Left lung (tissue), 10 donors: ENCODE results near the gene RLN1. TPM values are rescaled to one million over a fixed set of nuclear protein-coding genes. Genes with fewer than 3 reads are reported as not detected.
"Not testable (repeated sequence)": the region's sequence is repeated elsewhere in the genome, so short reads cannot be mapped to it uniquely, and the experiment has no call there.

Experiments used
- ATAC-seq: fragments of 200-7000 bp; cut with Tn5 transposase; one replicate; pipeline ENCODE4 v1.9.1; 2020; ENCODE audit warnings: moderate library complexity
- DNase-seq, 4 donors: peaks; one replicate each; pipeline ENCODE4 v3.0.0-alpha.2; 2013 to 2020
- H3K27ac ChIP-seq, 2 donors: fragments of 200-600 bp; sonication (generic) in 1 of 2; one replicate each; pipeline versions ENCODE4 v1.5.0 to v1.8.0; 2020 to 2021
- H3K27me3 ChIP-seq, 2 donors: fragments of 200-600 bp; sonication (generic) in 1 of 2; one replicate each; pipeline versions ENCODE4 v1.5.0 to v1.8.0; 2020 to 2021
- H3K36me3 ChIP-seq, 2 donors: fragments of 200-600 bp; sonication (generic) in 1 of 2; one replicate each; pipeline versions ENCODE4 v1.5.0 to v1.8.0; 2020 to 2021
- H3K4me1 ChIP-seq, 2 donors: fragments of 200-600 bp; one replicate each; pipeline ENCODE4 v1.8.0; 2021
- H3K4me3 ChIP-seq, 2 donors: fragments of 200-600 bp; sonication (generic) in 1 of 2; one replicate each; pipeline versions ENCODE4 v1.5.0 to v1.8.0; 2020 to 2021; ENCODE audit warnings: mild to moderate bottlenecking in 1 of 2
- H3K9me3 ChIP-seq, 2 donors: fragments of 200-600 bp; sonication (generic) in 1 of 2; one replicate each; pipeline versions ENCODE4 v1.5.0 to v1.8.0; 2020 to 2021
- intact Hi-C, 2 donors: fragments of 100-400 bp; cut with DNase I; formaldehyde crosslinking; loops; one replicate each; pipeline versions ENCODE4 v1.11.2 to v1.14.2; 2022
- polyA plus RNA-seq, 6 donors: library from polyadenylated mRNA; unstranded; fragments of 120-200 nt; gene quantifications; one replicate each; pipeline ENCODE4 v1.2.1, GENCODE V29; 2013; ENCODE audit not compliant: insufficient read length in 6 of 6
- total RNA-seq, 2 donors: library from RNA; stranded (reverse); fragmentation: NEBNext Ultra II Directional; extraction: Animal tissue kit (Norgen Biotek cat#: 25700); gene quantifications; one replicate each; pipeline ENCODE4 v1.2.1, GENCODE V29; 2021
- TF ChIP-seq, protein P1 (sequence below), 2 donors: fragments of 200-600 bp; sonication (generic) in 1 of 2; IDR thresholded peaks; one replicate each; pipeline versions ENCODE4 v1.5.0 to v1.8.0; 2021; ENCODE audit warnings: antibody characterized with exemption in 2 of 2
- donor health status: DM: no; HTN: yes; CAD: no.
- donor health status: DM: no; HTN: no; CAD: no.

The RLN1 gene
- total and polyA plus RNA-seq, 8 donors = 0.42 to 1.7 (median 0.64) TPM

DNA sequence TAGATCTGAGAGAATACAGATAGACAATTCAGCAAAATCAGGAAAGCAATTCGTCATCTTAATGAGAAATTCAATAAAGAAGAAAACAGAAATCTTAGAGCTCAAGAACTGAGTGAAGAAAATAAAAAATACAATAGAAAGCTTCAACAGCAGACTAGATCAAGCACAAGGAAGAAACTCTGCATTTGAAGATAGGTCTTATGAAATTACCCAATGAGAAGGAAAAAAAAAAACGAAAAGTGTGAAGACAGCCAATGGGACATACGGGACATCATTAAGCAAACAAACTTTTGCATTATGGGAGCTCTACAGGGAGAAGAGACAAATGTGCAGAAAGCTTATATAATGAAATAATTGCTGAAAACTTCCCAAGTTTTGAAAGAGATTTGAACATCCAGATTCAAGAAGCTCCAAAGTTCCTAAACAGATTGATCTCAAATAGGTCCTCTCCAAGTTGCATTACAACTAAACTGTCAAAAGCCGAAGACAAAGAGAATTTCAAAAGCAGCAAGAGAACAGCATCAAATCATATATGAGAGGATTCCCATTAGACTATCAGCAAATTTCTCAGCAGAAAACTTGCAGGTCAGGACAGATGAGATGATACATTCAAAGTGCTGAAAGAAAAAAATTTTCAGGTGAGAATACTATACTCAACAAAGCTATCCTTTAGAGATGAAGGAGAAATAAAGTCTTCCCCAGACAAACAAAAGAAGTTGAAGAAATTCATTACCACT is 24.3 kb downstream of the RLN1 start:
- intact Hi-C loops = no loop called here
- Histone ChIP-seq H3K27me3 (no peaks in the 10 kb centered on the region), H3K36me3 (no peaks in the 10 kb centered on the region), H3K4me3 (no peak overlapping the region), H3K27ac (no peak overlapping the region), H3K4me1 (no peaks in the 10 kb centered on the region), H3K9me3 (peaks cover 0 to 25% of the 10 kb centered on the region in 2 donors)
- TF ChIP-seq, protein P1, sequence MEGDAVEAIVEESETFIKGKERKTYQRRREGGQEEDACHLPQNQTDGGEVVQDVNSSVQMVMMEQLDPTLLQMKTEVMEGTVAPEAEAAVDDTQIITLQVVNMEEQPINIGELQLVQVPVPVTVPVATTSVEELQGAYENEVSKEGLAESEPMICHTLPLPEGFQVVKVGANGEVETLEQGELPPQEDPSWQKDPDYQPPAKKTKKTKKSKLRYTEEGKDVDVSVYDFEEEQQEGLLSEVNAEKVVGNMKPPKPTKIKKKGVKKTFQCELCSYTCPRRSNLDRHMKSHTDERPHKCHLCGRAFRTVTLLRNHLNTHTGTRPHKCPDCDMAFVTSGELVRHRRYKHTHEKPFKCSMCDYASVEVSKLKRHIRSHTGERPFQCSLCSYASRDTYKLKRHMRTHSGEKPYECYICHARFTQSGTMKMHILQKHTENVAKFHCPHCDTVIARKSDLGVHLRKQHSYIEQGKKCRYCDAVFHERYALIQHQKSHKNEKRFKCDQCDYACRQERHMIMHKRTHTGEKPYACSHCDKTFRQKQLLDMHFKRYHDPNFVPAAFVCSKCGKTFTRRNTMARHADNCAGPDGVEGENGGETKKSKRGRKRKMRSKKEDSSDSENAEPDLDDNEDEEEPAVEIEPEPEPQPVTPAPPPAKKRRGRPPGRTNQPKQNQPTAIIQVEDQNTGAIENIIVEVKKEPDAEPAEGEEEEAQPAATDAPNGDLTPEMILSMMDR (IDR thresholded peaks at IDR 0.05) = no peak
- DNase-seq (no peak), ATAC-seq (no peak)

DNA sequence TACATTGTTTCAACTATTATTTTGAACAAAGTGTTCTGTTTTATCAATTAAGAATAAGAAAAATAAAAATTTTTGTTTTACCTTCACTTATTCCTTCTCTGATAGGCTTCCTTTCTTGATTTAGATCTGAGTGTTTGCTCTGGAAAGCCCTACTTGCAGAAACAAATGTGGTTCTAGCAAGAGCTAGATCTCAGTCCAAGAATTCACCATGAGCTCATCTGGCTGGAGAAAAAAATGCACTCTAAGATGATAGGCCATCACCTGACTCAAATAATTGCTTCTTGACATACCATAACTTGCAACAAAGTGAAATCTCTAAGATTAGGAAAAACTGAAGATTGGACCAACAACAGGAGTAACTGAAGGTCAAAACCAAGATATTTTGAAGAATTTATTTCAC is 28.8 kb downstream of the RLN1 start:
- Histone ChIP-seq H3K4me3 (no peak overlapping the region), H3K27me3 (no peaks in the 10 kb centered on the region), H3K27ac (no peak overlapping the region), H3K4me1 (no peaks in the 10 kb centered on the region), H3K36me3 (no peaks in the 10 kb centered on the region), H3K9me3 (peaks cover 0 to 17% of the 10 kb centered on the region in 2 donors)
- TF ChIP-seq, protein P1 (IDR thresholded peaks at IDR 0.05) = no peak
- ATAC-seq = peak; percentile 70
- intact Hi-C loops = no loop called here
- no peak for DNase-seq

DNA sequence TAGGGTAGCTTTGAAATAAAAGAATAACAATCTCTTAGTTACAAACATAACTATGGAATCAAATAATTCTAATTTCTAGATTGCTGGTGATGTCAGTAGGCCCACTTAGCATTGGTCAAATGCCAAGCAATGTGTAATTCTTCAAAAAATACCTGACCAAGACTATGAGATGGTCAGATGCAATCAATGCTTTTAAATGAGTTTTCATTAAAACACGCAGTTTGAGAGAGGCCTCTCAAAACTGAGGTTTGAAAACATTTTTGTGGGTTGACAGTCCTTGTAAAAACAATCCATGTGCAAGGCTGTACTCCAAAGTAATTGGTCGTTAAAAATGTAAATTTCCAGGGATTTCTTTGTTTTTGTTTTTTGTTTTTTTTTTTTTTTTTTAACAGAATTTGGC is 33.9 kb downstream of the RLN1 start:
- ATAC-seq (no peak), DNase-seq (no peak)
- H3K36me3 ChIP-seq = no peaks in the 10 kb centered on the region
- H3K9me3 ChIP-seq = no peaks in the 10 kb centered on the region
- no peaks in the 10 kb centered on the region for H3K4me1 ChIP-seq
- H3K27me3 ChIP-seq = peaks cover 0 to 4% of the 10 kb centered on the region in 2 donors
- no peak overlapping the region for H3K4me3 ChIP-seq
- no peak overlapping the region for H3K27ac ChIP-seq
- TF ChIP-seq, protein P1 (IDR thresholded peaks at IDR 0.05) = no peak
- intact Hi-C loops = no loop called here

DNA sequence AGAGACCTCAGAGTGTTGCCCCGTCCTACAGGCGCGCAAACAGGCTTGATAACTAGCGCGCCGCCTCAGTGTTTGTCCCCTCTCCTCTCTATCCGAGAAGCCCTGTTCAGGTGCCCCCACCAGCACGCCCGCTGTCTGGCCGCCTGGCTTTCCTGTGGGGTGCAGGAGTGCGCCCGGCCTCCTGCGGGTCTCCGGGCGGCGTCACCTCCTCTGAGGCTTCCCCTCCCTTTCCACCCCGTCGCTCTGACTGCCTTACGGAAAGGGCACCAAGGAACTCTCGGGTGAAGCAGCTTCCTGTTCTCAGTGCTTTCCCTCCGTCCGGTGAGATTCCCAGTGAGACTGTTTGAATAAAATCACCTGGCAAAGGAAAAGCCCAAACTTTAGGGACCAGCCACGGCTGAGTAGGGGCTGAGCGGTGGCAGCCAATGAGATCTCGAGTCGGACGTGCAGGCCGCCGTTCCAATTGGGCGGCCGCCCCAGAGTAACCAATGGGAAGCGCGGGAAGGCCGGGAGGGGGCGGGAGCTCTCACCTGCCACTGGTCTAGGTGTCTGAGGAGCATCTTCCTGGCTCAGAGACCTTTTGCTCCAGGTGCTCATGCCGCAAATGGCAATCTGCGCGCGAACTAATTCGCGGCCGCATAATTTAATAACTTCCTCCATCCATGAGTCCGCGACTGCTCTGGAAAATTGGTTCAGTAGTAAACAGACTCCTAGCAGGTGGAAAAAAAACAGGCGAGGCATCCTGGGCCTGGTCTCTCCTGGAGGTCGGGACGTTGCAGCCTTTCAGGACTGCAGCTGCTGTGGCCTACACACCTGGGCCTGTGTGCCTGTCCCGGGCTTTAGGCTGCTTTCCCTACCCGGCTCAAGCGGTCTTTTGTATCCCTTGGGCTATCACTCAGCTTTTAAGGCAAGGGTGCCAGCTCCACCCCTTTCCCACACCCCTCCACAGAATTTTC is 35.6 kb downstream of the RLN1 start, which contains the start of gene RLN2:
TSS of gene RLN2 (minus strand) at position 877 of the 956 bp plus-strand sequence. CDS start at position 741, 136 bp downstream.
- H3K36me3 ChIP-seq, H3K4me1 ChIP-seq, intact Hi-C loops, H3K27me3 ChIP-seq, H3K9me3 ChIP-seq, H3K4me3 ChIP-seq, H3K27ac ChIP-seq: not testable (repeated sequence)
- DNase-seq (peak in 2 of 4 donors; percentile 0 to 3), ATAC-seq (peak; percentile 100)

DNA sequence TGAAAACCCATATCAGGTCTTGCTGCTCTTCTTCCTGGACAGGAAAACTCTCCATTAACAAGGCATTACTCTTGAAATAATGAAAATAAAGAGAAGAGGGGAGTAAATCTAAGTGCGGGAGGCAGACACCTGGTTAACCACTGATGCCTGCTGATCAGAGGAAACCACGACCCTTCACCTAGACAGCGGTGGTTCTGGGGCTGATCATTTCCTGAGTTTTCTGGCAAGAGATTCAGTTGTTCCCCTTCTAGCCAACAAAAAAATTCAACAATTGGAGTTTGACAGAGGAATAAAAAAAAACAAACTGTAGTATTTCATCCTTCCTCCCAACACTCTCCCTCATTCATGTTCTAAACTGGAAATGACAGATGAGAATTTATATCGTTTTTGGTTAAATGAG is 38.1 kb downstream of the RLN1 start:
- DNase-seq = no peak
- no peak for ATAC-seq
- no peak overlapping the region for H3K4me3 ChIP-seq
- H3K36me3 ChIP-seq = no peaks in the 10 kb centered on the region
- H3K27ac ChIP-seq = no peak overlapping the region
- no peaks in the 10 kb centered on the region for H3K9me3 ChIP-seq
- intact Hi-C loops = no loop called here
- no peaks in the 10 kb centered on the region for H3K4me1 ChIP-seq
- peaks cover 0 to 4% of the 10 kb centered on the region in 2 donors for H3K27me3 ChIP-seq
- TF ChIP-seq, protein P1 (IDR thresholded peaks at IDR 0.05) = no peak
